ENCODE measurements around the gene IREB2.
A peak's percentile ranks its signal among the peaks of the same experiment; 100 is the strongest.

Gene IREB2

GRCh38 chr15:78454992-78455391, 17.0 kb downstream of the IREB2 start:
- H3K9ac ChIP-seq (ENCODE audit: low read length) = no peak overlapping the region
- TF ChIP-seq EZH2phosphoT487 (IDR thresholded peaks at IDR 0.05; ENCODE audit: low read depth) = no peak
- TF ChIP-seq, protein P1, sequence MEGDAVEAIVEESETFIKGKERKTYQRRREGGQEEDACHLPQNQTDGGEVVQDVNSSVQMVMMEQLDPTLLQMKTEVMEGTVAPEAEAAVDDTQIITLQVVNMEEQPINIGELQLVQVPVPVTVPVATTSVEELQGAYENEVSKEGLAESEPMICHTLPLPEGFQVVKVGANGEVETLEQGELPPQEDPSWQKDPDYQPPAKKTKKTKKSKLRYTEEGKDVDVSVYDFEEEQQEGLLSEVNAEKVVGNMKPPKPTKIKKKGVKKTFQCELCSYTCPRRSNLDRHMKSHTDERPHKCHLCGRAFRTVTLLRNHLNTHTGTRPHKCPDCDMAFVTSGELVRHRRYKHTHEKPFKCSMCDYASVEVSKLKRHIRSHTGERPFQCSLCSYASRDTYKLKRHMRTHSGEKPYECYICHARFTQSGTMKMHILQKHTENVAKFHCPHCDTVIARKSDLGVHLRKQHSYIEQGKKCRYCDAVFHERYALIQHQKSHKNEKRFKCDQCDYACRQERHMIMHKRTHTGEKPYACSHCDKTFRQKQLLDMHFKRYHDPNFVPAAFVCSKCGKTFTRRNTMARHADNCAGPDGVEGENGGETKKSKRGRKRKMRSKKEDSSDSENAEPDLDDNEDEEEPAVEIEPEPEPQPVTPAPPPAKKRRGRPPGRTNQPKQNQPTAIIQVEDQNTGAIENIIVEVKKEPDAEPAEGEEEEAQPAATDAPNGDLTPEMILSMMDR (IDR thresholded peaks at IDR 0.05; ENCODE audit: low read depth, low read length) = no peak
- H3K79me2 ChIP-seq (ENCODE audit: low read length) = peaks cover 100% of the 10 kb centered on the region
- H2AFZ ChIP-seq (ENCODE audit: low read depth, low read length) = no peak overlapping the region
- peaks cover 90% of the 10 kb centered on the region for H4K20me1 ChIP-seq (ENCODE audit: insufficient read depth, low read length)
- H3K27ac ChIP-seq (ENCODE audit: low read length) = peak overlapping the region; percentile 34
- no peaks in the 10 kb centered on the region for H3K27me3 ChIP-seq (ENCODE audit: low read depth, low read length)
- H3K9me3 ChIP-seq (ENCODE audit: insufficient read depth, low read length) = no peaks in the 10 kb centered on the region
- H3K4me3 ChIP-seq (ENCODE audit: low read length) = peak overlapping the region; percentile 7; the same call in 1 of the 2 replicates
- peaks cover 18% of the 10 kb centered on the region for H3K36me3 ChIP-seq (replicated peaks; ENCODE audit: low read depth, low read length)
- peak overlapping the region; percentile 53 for H3K4me2 ChIP-seq (ENCODE audit: low read length)
- H3K4me1 ChIP-seq (ENCODE audit: low read length) = peaks cover 43% of the 10 kb centered on the region

DNA sequence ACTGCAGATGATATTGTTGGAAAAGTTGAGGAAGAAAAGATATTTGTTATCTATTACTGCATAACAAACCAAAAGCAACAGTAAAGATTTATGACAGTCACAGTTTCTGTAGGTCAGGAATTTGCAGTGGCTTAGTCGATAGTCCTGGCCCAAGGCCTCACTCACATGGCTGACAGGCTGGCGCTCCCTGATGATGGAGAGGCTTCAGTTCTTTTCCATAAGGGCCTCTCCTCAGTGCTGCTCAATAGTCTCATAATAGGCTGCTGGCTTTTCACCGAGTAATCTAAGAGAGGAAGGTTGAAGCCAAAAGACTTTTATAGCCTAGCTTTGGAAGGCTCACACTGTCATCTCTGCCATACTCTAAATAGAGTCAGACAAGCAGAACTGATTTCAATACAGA, 17.7 kb downstream of the IREB2 start:
- no peak overlapping the region for H3K27ac ChIP-seq (ENCODE audit: low read length)
- peaks cover 100% of the 10 kb centered on the region for H3K79me2 ChIP-seq (ENCODE audit: low read length)
- peaks cover 14% of the 10 kb centered on the region for H3K36me3 ChIP-seq (replicated peaks; ENCODE audit: low read depth, low read length)
- no peak overlapping the region for H3K4me3 ChIP-seq (ENCODE audit: low read length)
- H3K4me2 ChIP-seq (ENCODE audit: low read length) = no peak overlapping the region
- TF ChIP-seq EZH2phosphoT487 (IDR thresholded peaks at IDR 0.05; ENCODE audit: low read depth) = no peak
- TF ChIP-seq, protein P1 (IDR thresholded peaks at IDR 0.05; ENCODE audit: low read depth, low read length) = no peak
- H3K9me3 ChIP-seq (ENCODE audit: insufficient read depth, low read length) = no peaks in the 10 kb centered on the region
- H3K9ac ChIP-seq (ENCODE audit: low read length) = no peak overlapping the region
- no peaks in the 10 kb centered on the region for H3K27me3 ChIP-seq (ENCODE audit: low read depth, low read length)
- H2AFZ ChIP-seq (ENCODE audit: low read depth, low read length) = no peak overlapping the region
- peaks cover 51% of the 10 kb centered on the region for H3K4me1 ChIP-seq (ENCODE audit: low read length)
- peaks cover 91% of the 10 kb centered on the region for H4K20me1 ChIP-seq (ENCODE audit: insufficient read depth, low read length)

GRCh38 chr15:78456426-78456825, 18.4 kb downstream of the IREB2 start:
- Histone ChIP-seq H3K9me3 (ENCODE audit: insufficient read depth, low read length) (no peaks in the 10 kb centered on the region), H4K20me1 (ENCODE audit: insufficient read depth, low read length) (peaks cover 97% of the 10 kb centered on the region), H3K79me2 (ENCODE audit: low read length) (peaks cover 100% of the 10 kb centered on the region), H3K36me3 (replicated peaks; ENCODE audit: low read depth, low read length) (peaks cover 17% of the 10 kb centered on the region), H3K4me2 (ENCODE audit: low read length) (no peak overlapping the region), H2AFZ (ENCODE audit: low read depth, low read length) (no peak overlapping the region), H3K4me1 (ENCODE audit: low read length) (peaks cover 58% of the 10 kb centered on the region), H3K27me3 (ENCODE audit: low read depth, low read length) (no peaks in the 10 kb centered on the region), H3K27ac (ENCODE audit: low read length) (no peak overlapping the region), H3K4me3 (ENCODE audit: low read length) (no peak overlapping the region), H3K9ac (ENCODE audit: low read length) (no peak overlapping the region)
- TF ChIP-seq, protein P1 (IDR thresholded peaks at IDR 0.05; ENCODE audit: low read depth, low read length) = no peak
- TF ChIP-seq EZH2phosphoT487 (IDR thresholded peaks at IDR 0.05; ENCODE audit: low read depth) = no peak

- H3K4me3 ChIP-seq (ENCODE audit: low read length) = no peak overlapping the region
- TF ChIP-seq, protein P1 (IDR thresholded peaks at IDR 0.05; ENCODE audit: low read depth, low read length) = no peak
- no peak for TF ChIP-seq EZH2phosphoT487 (IDR thresholded peaks at IDR 0.05; ENCODE audit: low read depth)
- peaks cover 99% of the 10 kb centered on the region for H3K79me2 ChIP-seq (ENCODE audit: low read length)
- H3K9ac ChIP-seq (ENCODE audit: low read length) = no peak overlapping the region
- H3K4me1 ChIP-seq (ENCODE audit: low read length) = peaks cover 60% of the 10 kb centered on the region
- no peak overlapping the region for H3K4me2 ChIP-seq (ENCODE audit: low read length)
- H2AFZ ChIP-seq (ENCODE audit: low read depth, low read length) = no peak overlapping the region
- no peaks in the 10 kb centered on the region for H3K27me3 ChIP-seq (ENCODE audit: low read depth, low read length)
- H3K27ac ChIP-seq (ENCODE audit: low read length) = no peak overlapping the region
- H3K9me3 ChIP-seq (ENCODE audit: insufficient read depth, low read length) = no peaks in the 10 kb centered on the region
- peaks cover 15% of the 10 kb centered on the region for H3K36me3 ChIP-seq (replicated peaks; ENCODE audit: low read depth, low read length)
- peaks cover 93% of the 10 kb centered on the region for H4K20me1 ChIP-seq (ENCODE audit: insufficient read depth, low read length)
These were observed 19.1 kb downstream of the IREB2 start for GRCh38 chr15:78457101-78457500.
